GM19372 (cell line): ENCODE results near the gene BRINP3.
"Not testable (repeated sequence)": the region's sequence is repeated elsewhere in the genome, so short reads cannot be mapped to it uniquely, and the experiment has no call there.

Experiments
- ATAC-seq: cut with Tn5 transposase; IDR thresholded peaks from one replicate; pipeline ENCODE4 v1.9.1; 2021; ENCODE audit warnings: mild to moderate bottlenecking, low read depth, moderate library complexity; ENCODE audit not compliant: unreplicated experiment

Gene BRINP3

DNA sequence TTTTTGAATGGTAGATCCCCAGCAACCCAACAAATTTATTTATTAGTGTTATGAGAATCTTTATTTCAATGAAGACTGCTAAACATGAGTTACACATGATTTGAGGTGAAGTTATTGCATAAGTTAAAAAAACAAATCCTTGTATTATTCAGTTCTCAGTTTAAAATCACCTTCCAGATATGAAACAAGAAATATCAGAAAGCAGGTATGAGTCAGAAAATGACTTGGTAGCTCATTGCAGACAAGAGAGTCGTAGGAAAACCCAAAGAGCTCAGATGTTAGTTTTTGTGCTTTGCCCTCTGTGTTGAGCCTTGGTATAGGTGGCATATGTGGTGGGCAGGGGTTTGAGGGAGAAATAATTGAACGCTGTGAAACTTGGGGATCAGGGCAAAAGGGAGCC is 339.4 kb downstream of the BRINP3 start:
- ATAC-seq: no peak

DNA sequence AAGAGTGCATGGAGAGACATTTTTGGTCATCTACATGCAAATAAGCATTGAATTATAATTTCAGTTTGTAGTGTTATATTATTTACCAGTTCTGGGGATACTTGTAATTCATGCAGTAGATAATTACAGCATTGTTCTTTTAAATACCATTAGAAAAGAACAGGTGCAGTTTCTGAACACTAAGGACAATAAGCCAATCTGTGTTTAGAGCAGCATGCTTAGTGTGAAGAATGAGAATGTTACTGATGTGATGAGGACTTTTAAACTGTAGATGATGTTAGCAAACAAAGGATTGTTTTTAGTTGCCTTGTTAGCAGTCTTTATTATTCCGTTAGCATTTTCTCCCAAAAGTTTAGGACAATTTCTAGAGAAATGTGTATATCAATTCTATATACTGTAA is 348.3 kb downstream of the BRINP3 start:
- no peak for ATAC-seq

DNA sequence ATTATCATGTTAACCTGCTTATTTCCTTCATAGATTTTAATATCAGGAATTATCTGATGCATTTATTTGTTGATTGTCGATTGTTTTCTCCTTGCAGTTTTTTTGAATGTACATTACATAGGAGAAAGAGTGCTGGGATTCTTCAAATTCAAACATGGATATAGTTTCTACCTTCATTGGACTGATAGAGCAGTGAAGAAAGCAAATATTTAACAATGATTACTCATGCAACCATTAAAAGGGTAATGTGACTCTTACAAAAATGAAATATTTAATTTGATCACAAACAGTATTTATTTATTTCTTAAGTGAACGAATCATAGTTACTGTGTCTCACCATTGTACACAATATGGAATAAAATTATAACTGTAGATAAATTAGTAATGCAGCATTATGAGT is 350.9 kb downstream of the BRINP3 start:
- no peak for ATAC-seq

DNA sequence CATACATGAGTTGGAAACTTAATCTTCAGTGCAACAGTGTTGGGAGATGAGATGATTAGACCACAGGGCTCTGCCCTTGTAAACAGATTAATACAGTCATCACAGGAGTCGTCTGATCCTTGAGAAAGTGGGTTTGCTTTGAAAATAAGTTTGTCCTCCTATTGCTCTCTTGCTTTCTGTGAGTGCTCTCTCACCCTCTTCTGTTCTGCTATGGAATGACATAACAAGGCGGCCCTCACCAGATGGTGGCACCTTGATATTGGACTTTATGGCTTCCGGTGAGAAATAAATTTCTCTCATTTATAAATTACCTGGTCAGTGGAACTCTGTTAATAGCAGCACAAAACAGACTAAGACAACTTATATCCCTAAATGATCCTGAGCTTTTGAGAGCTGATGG is 353.6 kb downstream of the BRINP3 start:
- ATAC-seq: no peak

DNA sequence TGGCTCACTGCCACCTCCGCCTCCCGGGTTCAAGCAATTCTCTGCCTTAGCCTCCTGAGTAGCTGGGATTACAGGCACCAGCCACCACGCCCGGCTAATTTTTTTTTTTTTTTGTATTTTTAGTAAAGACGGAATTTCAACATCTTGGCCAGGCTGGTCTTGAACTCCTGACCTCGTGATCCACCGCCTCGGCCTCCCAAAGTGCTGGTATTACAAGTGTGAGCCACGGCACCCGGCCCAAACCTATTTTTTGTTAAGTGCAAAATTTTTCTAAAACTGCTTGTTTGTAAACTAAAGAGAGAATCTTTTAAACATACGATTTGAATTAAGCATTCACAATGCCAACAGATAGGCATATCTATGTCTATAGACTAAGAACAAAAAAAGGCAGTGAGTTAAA is 357.1 kb downstream of the BRINP3 start:
- ATAC-seq: not testable (repeated sequence)

DNA sequence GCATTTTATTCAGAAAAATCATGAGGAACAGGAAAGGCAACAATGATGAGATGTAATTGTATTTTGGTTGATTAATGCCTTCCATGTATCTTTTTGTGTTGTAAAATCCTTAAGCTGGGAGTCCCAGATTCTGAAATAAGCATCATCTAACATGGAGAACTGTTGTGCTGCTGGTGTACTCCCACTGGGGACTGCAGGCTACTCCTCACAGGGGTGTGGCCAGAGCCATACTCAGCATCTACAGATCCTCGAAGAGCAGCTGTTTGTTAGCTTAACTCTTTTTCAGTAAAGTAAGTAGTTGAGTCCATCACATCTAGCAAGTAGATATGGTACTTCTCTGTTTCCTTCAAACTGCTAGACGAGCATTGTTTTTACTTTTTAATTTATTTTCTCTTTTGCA is 358.0 kb downstream of the BRINP3 start:
- ATAC-seq: no peak

DNA sequence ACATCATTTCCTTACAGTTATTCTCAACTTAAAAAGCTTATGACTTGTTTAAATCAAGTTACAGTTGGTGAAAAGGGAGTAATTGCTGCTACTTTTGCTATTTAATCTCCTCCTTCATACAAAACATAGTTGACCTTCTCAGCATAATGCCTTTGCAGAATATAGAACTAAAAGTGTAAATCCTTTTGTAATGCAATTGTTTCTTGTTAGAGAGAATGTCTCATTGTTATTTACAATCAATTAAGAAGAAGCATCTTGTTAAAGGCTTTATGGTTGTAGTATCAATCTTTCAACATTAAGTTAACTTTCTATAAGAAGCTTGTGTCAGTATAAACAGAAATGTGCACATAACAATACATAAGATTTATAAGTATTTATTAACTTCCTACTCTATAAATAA is 360.7 kb downstream of the BRINP3 start:
- ATAC-seq: no peak

DNA sequence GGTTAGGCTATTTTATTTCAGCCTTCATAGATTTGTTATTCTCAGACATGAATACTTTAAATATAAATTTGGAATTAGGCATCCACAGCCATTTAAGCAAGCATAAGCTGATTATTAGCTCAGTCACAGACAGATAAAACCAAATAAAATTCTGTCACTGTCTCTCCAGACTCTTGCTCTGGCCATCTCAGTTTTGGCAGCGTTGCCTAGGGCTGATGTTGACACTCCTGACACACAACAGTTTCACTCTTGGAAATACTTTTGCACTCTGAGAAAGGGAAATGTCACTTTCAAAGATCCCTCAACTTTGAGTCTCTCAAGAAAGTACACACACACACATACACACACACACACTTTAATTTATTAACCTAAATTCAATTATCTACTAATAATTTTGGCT is 372.7 kb downstream of the BRINP3 start:
- ATAC-seq: no peak

DNA sequence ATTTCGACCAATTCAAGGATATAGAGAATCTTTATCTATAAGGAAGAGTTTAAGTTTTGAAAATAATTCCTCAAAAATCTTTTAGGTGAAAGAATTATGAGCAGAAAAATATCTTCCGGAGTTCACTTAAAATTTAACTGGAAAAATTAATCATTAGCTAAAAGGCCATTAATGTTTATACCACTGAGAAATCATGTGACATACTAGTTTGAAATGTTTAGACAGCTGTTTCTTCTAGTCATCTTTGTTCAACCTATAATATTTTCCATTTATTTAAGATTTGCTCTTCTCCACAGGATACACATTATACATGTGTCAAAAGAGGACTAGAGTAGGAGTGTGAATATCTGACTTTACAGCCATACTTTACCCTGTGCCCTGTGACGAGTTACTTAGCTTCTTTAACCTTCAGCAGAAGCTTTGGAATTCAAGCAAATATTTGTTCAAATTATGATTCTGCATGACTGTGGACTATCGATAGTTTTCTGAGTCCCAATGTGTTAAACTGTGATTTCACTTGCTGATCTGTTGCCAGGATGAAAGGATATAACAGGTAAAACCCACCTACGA is 374.8 kb downstream of the BRINP3 start:
- no peak for ATAC-seq

DNA sequence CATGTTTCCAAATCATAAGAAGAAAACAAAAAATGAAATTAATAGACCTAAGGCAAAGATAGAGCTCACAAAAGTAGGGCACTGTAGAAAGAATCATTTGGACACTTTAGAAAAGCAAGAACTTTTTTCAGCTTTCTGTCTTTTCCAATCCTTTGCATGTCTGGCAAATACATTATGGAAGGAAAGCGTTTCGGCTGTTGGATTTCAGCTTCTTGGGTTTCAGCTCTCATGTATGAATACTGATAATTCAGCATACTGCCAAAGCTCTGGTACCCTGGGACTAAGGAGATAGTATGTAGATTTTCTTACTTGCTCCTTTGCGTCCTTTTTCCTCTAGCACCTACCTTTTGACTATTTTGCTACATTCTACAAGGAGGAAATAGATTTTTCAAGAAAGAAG is 375.9 kb downstream of the BRINP3 start:
- no peak for ATAC-seq

DNA sequence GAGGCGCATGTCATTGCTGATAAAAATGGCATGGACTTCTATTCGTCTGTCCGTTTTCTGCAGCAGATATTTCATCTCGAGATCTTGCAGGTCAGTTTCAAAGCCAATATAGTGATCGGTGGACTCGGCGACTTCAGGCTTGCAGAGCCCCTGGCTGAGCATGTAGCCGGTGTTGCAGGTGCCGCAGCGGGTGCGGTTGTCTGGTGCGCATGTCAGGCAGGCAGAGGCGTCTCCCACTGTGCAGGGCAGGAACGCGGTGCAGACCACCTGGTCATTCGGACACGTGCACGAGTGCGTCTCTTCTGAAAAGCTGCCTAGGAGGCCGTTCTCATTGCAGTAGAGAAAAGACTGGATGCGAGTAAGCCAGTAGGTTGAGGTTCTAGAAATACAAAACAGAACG is 378.9 kb downstream of the BRINP3 start:
- no peak for ATAC-seq

DNA sequence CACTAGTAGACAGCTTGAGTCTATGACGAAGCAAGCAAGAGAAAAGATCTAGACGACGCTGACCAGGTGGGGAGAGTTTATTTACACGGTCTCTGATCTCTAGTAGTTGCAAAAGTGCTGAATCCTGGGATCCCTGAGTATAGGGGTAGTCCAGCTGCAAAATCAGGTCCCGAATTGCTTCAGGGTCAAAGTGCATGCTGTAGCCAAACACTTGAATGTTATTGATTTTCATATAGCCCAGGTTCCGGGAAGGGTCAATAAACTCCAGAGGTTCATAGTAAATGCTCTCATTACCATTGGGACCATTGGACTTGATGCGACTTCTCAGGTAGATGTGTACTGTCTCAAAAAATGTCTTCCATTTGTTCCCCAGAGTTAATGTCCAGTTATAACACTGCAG is 379.6 kb downstream of the BRINP3 start:
- no peak for ATAC-seq

DNA sequence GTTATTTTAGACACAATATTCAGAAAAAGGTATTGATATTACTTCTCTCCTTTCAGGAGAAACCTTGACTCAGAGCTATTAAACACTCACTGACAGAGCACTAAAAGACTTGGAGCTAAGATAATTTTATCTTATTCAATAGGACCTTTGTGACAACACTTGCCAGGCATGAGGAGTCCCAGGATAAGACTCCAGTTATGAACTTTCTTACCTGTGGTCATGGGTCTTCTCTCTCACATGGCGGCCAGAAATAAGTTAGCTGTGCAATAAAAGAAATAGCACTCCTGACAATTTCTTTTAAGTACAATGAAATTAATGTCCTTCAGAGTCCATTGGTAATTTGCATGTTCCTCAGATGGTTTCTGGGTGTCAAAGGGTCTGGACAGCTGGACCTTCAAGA is 382.1 kb downstream of the BRINP3 start:
- ATAC-seq: no peak

DNA sequence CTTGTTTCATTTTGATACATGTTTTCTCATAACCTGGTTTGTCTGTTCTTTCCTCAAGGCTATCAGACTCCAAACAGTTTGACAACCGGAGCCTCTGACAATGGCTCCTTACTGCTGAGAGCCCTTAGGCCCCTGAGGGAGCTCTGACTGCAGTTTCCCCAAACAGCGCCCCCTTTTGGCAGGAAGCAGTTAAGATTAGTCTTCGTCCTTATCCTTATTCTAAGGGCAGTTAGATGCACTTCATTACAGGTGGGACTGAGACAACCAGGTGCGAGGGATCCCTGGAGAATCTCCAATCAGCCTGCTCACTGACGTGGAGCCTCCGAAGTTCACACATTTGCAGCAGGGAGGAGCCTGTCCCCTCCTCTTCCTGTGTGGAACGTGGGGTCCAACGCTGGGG is 393.1 kb downstream of the BRINP3 start:
- ATAC-seq: no peak

DNA sequence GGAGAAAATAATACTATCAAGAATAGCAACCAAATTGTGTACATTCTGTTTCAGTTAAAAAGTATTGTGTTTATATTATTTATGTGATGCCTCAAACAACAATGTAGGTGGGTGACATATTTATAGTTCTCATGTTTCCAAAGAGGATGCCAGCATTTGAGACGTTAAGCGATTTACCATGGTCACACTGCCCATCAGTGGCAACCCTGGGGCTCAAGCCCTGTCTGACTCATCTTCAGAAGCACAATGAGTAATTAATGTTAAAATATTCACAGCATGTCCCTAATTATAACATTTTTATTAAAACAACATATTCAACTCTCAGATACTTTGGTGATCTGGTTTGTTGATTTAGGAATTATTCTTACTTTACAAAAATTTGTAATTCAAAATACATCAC is 409.4 kb downstream of the BRINP3 start:
- no peak for ATAC-seq

DNA sequence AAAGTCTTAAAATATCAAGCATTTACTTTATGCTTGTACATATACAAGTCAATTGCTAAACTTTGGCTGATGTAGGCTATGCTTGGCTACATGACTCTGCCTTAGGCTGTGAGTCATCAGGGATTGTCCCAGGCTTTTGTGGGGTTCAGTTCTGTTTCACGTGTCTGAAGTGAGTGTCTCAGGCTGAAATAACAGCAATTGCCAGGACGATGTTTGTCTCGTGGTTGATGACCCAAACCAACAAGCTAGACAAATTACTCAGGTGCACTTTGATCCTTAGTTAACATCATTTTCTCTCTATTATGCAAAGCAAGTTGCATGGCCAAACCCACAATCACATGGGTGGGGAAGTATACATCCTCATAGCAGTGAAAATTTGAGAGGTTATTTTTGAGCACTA is 410.1 kb downstream of the BRINP3 start:
- no peak for ATAC-seq

DNA sequence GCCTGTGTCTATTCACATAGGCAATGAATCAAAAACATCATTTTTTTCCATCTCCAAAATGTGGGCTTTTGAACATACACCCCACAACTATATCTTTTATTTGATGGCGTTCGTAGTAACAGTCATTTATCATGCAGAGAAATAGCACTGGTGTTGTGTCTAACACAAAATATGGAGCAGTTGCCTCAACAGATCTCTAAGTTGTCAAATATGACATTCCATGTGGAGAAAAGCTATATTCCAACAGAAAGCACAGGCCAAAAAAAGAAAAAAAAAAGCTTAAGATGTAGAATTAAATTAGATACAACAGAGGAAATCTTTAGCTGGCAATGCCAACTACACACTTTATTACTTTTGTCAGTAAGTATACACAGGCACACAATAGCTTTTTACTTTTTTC is 411.7 kb downstream of the BRINP3 start:
- no peak for ATAC-seq

DNA sequence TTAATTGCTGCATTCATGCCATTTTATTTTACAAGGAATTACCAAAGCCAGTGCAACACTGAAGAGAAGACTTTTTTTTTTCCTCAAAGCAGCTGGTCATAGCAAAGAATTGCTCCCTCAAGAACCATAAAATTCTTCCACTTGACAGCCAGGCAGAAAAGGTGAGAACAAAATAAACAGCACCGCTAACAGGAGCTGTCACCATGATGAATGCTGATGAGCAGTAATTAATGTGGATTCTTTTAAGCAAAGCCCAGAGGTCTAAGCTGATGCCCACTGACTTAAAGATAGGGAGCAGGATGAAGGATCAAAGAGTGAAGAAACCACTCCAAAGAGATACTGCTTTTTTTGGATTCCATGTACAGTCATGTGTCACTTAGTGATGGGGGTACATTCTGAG is 428.4 kb downstream of the BRINP3 start:
- ATAC-seq: no peak
